Suppressor macrophage treated with lipopolysaccharide for 4 hours (primary cell): ENCODE results near the gene CREB1.
"Not testable (repeated sequence)": the region's sequence is repeated elsewhere in the genome, so short reads cannot be mapped to it uniquely, and the experiment has no call there.

Source experiments
- DNase-seq: peaks from one replicate; pipeline ENCODE4 v3.0.0-alpha.2; 2020

Gene CREB1

GRCh38 chr2:207621501-207622039, 91.8 kb downstream of the CREB1 start:
- no peak for DNase-seq

DNA sequence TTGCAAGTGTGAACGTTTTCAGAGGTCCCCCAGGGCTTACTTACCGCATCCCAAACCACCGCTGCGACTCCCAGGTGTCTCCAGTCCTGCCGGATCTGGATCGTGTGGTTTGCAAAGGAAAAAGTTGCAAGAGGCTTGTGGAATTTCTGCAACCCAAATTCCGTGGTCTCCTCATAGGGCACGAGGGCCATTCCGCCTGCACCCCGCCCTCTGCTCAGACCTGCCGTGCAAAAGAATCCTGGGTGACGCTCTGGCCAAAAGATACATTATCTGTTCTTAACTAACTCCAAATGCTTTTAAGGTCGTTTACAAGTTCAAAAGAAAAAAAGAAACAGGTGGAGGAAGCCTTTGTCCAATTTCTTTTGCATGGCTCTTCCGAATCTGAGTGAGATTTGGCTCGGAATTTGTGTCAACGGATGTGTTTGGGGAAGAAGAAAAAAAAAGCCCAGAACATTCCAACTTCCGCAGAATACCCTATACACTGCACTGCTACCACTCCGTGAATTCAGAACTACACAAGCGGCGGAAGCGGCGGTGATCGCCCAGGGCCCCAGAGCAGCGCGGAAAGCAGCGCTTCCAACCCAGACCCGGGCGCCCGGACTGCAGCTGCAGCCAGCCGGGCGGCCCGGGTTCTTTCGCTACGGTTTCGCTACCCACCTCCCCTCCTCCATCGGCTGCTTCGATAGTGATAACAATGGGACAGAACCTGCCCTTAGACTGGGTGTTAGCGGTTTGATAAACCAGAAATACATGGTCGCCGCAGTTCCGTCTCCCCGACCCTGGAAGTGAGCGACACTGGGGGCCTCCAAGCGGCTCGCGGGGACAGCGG, 94.6 kb downstream of the CREB1 start:
- peak; percentile 75 for DNase-seq

DNA sequence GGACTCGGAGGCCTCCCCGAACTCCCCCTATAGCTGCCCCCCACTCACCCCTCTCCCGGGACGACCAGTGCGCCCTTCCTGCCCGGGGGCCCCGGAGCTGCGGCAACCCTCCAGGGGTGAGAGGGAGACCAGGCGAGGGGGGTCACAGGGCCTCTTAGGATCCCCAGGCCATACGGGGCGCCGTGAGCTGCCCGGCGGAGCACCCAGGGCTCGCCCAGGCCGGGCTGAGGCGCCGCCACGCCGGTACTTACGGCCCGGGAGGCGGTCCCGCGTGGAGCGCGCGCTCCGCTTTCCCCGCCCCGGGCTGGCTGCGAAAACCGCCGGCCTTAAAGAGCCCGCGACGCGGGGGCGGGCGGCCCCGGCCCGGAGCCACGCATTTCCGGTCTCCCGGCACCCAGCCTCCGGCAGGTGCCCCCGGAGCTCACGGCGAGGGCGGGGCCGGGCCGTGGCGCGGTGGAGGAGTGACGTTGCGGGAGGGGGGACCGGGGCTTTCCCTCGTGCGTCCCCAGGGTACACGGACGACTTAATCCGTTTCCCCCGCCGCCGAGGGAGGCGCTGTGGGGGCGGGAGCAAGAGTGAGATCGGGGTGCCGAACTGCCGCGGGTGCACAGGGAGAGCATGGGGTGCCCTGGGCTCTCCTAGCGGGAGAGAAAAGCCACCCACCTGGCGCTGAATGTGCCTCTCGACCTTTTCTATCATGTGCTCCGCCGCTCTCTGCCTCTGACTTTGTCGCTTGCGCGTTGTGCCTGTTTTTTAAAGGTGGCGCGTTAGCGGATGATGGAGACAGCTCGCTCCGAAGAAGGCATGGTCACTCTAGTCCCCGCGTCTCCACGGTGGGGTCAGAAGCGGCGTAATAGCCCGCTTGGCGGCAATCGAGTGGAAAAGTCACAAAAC, 95.5 kb downstream of the CREB1 start, which contains the start of gene METTL21A:
Gene METTL21A, minus strand, starts transcription at position 381 of the 894 bp plus-strand sequence. CDS start 1,019 bp downstream, outside the sequence.
- DNase-seq, result peak; percentile 89

DNA sequence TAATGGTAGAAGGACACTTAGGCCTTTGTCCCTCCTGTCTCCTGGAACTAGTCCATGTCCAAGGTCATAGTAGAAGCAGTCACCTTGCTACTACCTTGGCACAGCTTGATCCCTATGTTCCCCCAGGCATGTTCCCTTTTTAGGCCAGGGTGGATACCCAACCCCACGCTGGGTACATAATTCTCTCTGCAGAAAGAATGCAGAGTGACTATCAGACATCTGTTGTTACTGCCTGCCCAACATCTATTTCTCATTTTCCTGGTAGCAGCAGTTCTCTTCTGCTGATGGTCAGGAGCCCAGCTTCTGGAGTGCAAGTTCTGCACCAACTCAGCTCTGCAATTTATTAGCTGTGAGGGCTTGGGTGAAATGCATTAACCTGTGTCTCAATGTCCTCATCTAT, 99.8 kb downstream of the CREB1 start:
- DNase-seq, result no peak

- no peak for DNase-seq
These were observed 100.7 kb downstream of the CREB1 start for GRCh38 chr2:207630491-207630890.

DNA sequence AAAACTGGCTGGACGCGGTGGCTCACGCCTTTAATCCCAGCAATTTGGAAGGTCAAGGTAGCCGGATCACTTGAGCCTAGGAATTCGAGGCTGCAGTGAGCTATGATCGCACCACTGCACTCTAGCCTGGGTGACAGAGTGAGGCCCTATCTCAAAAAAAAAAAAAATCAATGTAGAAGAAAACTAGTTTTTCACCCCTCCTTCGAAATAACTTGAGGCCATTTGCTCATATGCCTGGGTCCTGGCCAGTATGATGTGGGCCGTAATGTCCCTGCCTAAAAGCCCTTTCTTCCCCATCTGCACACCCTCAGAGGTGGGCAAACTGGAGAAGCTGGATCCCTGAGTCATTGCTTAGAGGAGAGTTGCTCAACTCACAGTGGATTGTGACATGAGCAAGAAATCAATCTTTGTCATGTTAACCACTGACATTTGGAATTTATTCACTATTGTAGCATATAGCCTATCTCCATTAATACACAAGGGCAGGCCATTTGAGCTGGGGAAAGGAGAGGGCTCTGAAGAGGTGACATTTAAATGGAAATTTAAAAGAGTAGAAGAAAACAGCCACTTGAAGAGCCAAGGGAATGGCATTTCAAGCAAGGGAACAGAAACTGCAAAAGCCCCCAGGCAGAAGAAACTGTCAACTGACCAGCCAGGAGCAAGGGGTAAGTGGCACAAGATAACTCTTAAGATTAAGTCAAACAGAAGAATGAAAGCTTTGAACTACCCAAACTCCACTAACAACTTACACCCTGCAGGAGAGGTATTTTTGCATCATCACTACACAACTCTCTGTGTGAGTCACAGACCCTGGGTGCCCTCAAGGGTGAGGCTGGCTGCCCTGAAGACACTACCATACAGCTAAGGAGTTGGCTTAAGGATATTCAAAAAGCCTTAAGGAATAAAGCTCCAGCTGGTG, 103.1 kb downstream of the CREB1 start:
- DNase-seq, result peak; percentile 87

GRCh38 chr2:207633686-207634085, 103.9 kb downstream of the CREB1 start:
- no peak for DNase-seq

DNA sequence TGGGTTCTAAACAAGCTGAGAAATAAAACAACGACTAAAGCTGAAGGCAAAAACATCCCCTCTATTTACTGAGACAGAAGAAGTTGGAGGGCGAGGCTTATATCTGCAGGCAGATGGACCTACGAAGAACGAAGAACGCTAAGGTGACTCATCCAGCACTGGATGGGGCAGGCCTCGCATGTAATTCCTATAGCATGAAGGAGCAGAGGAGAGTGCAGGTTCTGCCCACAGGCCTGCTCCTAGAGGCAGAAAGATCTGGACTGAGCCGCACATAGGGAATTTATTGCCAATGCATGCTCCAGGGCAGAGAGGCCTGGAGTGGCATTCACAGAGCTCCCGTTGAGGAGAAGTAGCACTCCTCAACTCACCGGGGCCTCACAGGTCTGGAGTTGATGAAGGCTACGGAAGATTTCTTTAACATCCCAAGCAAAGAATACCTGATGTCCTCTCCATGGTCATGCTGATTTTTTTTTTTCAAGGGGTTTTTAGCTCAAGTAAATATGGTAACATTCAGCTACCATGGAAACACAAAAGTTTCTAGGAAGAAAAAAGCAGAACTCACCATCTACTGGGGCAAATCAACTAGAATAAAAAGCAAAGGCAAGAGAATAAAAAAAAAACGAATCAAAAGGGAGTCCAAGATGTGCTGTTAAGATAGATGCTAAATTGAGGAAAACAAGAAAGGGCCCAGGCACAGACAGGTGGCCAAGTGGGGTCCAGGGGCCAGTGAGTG, 105.9 kb downstream of the CREB1 start:
- DNase-seq, result no peak

DNA sequence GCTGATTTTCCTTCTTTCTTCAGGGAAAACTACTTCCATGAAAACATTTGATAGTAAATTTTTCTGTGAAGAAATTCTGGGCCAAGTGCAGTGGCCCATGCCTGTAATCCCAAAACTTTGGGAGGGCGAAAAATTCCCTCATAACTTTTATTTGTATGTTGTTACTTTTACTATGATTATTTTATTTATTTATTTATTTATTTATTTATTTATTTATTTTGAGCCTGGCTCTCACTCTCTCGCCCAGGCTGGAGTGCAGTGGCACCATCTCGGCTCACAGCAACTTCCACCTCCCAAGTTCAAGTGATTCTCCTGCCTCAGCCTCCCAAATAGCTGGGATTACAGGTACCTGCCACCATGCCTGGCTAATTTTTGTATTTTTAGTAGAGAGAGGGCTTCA, 109.5 kb downstream of the CREB1 start:
- DNase-seq, result not testable (repeated sequence)

DNA sequence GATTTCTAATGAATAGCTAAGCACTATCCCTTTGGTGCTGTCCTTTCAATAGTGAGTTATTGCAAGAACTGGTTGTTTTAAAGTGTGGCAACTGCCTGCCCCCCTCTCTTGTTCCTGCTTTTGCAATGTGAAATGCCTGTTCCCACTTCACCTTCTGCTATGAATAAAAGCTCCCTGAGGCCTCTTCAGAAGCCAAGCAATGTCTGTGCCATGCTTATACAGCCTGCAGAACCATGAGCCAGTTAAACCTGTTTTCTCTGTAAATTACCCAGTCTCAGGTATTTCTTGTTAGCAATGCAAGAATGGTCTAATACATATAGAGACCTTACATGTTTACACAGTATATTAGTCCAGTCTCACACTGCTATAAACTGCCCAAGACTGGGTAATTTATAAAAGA, 110.4 kb downstream of the CREB1 start:
- no peak for DNase-seq

DNA sequence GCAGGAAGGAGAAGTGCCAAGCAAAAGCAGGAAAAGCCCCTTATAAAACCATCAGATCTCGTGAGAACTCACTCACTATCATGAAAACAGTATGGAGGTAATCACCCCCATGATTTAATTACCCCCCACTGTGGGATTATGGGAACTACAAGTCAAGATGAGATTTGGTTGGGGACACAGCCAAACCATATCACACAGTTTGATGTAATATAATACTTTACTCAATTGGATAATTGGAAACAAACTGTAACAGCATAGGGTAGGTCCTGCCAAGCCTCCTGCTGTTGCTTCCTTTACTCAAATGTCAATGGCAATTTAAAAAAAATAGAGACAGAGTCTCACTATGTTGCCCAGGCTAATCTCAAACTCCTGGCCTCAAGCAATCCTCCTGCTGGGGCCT, 110.9 kb downstream of the CREB1 start:
- no peak for DNase-seq

DNA sequence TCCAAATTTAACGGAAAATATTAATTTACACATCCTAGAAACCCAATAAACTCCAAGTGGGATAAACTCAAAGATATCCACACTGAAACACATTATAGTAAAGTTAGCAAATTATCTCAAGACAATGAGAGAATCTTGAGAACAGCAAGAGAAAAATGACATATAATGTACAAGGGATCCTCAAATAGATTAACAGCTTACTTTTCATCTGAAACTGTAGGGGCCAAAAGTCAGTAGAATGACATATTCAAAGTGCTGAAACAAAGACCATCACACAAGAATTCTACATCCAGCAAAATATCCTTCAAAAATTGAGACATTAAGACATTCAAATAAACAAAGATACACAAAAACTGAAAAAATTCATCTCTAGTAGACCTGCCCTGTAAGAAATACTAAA, 114.1 kb downstream of the CREB1 start:
- DNase-seq, result no peak

DNA sequence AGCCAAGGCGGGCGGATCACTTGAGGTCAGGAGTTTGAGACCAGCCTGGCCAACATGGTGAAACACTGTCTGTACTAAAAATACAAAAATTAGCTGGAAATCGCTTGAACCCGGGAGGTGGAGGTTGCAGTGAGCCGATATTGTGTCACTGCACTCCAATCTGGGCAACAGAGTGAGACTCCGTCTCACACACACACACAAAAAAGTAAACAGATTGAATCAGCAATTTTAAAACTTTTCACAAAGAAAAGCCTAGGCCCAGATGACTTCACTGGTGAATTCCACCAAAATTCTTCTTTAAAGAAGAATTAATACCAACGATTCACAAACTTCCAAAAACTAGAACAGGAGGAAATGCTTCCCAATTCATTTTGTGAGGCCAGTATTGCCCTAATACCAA, 116.8 kb downstream of the CREB1 start:
- not testable (repeated sequence) for DNase-seq
